ENCODE results near the gene CNPY1. TPM values are rescaled to one million over a fixed set of nuclear protein-coding genes. Genes with fewer than 3 reads are reported as not detected.

Gene CNPY1
- total RNA-seq, 1 donor from 2014 or later = not detected

- DNase-seq (ENCODE audit: extremely low spot score, unreplicated experiment) = no peak
- H3K4me1 Mint-ChIP-seq (ENCODE audit: unreplicated experiment) = no peaks in the 10 kb centered on the region
- H3K9me3 Mint-ChIP-seq (ENCODE audit: unreplicated experiment) = no peaks in the 10 kb centered on the region
- no peaks in the 10 kb centered on the region for H3K36me3 Mint-ChIP-seq (ENCODE audit: unreplicated experiment)
- H3K27ac Mint-ChIP-seq (ENCODE audit: unreplicated experiment) = no peak overlapping the region
- H3K4me3 Mint-ChIP-seq (ENCODE audit: unreplicated experiment) = no peak overlapping the region
- H3K27me3 Mint-ChIP-seq (ENCODE audit: unreplicated experiment) = peaks cover 19% of the 10 kb centered on the region
- TF ChIP-seq CTCF (IDR thresholded peaks at IDR 0.05) = no peak
These were observed 31.7 kb upstream of the CNPY1 start for GRCh38 chr7:155578016-155578415.

DNA sequence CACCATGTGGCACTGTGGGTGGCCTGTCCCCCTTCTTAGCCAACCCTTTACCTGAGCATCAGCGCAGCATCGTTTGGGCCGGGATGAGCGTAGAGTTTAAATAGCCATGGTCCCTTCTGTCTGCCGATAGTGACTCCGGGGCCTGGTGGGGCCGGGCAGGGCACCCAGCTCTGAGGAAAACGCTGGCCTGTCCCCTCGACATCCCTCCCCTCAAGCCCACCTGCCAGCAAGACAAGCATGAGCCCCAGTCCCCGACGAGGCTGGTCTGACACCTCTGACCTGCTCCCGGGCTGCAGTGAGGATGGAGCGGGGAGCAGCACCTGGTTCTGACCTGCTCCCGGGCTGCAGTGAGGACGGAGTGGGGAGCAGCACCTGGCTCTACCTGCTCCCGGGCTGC lies 31.1 kb upstream of the CNPY1 start:
- Mint-ChIP-seq H3K4me1 (ENCODE audit: unreplicated experiment) (no peaks in the 10 kb centered on the region), H3K9me3 (ENCODE audit: unreplicated experiment) (no peaks in the 10 kb centered on the region), H3K36me3 (ENCODE audit: unreplicated experiment) (no peaks in the 10 kb centered on the region), H3K27me3 (ENCODE audit: unreplicated experiment) (peaks cover 17% of the 10 kb centered on the region), H3K4me3 (ENCODE audit: unreplicated experiment) (no peak overlapping the region), H3K27ac (ENCODE audit: unreplicated experiment) (no peak overlapping the region)
- TF ChIP-seq CTCF (IDR thresholded peaks at IDR 0.05) = no peak
- no peak for DNase-seq (ENCODE audit: extremely low spot score, unreplicated experiment)

GRCh38 chr7:155576900-155577508 lies 30.6 kb upstream of the CNPY1 start:
- no peak for DNase-seq (ENCODE audit: extremely low spot score, unreplicated experiment)
- no peak overlapping the region for H3K27ac Mint-ChIP-seq (ENCODE audit: unreplicated experiment)
- peaks cover 17% of the 10 kb centered on the region for H3K27me3 Mint-ChIP-seq (ENCODE audit: unreplicated experiment)
- no peaks in the 10 kb centered on the region for H3K4me1 Mint-ChIP-seq (ENCODE audit: unreplicated experiment)
- no peak overlapping the region for H3K4me3 Mint-ChIP-seq (ENCODE audit: unreplicated experiment)
- H3K36me3 Mint-ChIP-seq (ENCODE audit: unreplicated experiment) = no peaks in the 10 kb centered on the region
- no peak for TF ChIP-seq CTCF (IDR thresholded peaks at IDR 0.05)
- no peaks in the 10 kb centered on the region for H3K9me3 Mint-ChIP-seq (ENCODE audit: unreplicated experiment)

GRCh38 chr7:155576416-155576815 lies 30.1 kb upstream of the CNPY1 start:
- no peaks in the 10 kb centered on the region for H3K4me1 Mint-ChIP-seq (ENCODE audit: unreplicated experiment)
- no peaks in the 10 kb centered on the region for H3K36me3 Mint-ChIP-seq (ENCODE audit: unreplicated experiment)
- DNase-seq (ENCODE audit: extremely low spot score, unreplicated experiment) = no peak
- no peak overlapping the region for H3K27ac Mint-ChIP-seq (ENCODE audit: unreplicated experiment)
- no peak for TF ChIP-seq CTCF (IDR thresholded peaks at IDR 0.05)
- H3K27me3 Mint-ChIP-seq (ENCODE audit: unreplicated experiment) = peaks cover 16% of the 10 kb centered on the region
- H3K4me3 Mint-ChIP-seq (ENCODE audit: unreplicated experiment) = no peak overlapping the region
- H3K9me3 Mint-ChIP-seq (ENCODE audit: unreplicated experiment) = no peaks in the 10 kb centered on the region

- H3K4me3 Mint-ChIP-seq (ENCODE audit: unreplicated experiment) = no peak overlapping the region
- DNase-seq (ENCODE audit: extremely low spot score, unreplicated experiment) = no peak
- no peak overlapping the region for H3K27ac Mint-ChIP-seq (ENCODE audit: unreplicated experiment)
- H3K27me3 Mint-ChIP-seq (ENCODE audit: unreplicated experiment) = peaks cover 10% of the 10 kb centered on the region
- H3K4me1 Mint-ChIP-seq (ENCODE audit: unreplicated experiment) = no peaks in the 10 kb centered on the region
- no peaks in the 10 kb centered on the region for H3K36me3 Mint-ChIP-seq (ENCODE audit: unreplicated experiment)
- TF ChIP-seq CTCF (IDR thresholded peaks at IDR 0.05) = no peak
- no peaks in the 10 kb centered on the region for H3K9me3 Mint-ChIP-seq (ENCODE audit: unreplicated experiment)
These were observed 28.4 kb upstream of the CNPY1 start for GRCh38 chr7:155574556-155575290.

Data from osteocyte (in vitro differentiated cells).